Stimulated activated CD4-positive, alpha-beta T cell treated with anti-CD3 and anti-CD28 coated beads, Interleukin-2, amount 100 ng/mL, for 24 hours (primary cell): ENCODE measurements around the gene DCP1B.
"Not testable (repeated sequence)": the region's sequence is repeated elsewhere in the genome, so short reads cannot be mapped to it uniquely, and the experiment has no call there.

ENCODE experiments used
- DNase-seq, 2 donors: peaks; one replicate each; pipeline ENCODE4 v3.0.0-alpha.2; 2020

Gene DCP1B

DNA sequence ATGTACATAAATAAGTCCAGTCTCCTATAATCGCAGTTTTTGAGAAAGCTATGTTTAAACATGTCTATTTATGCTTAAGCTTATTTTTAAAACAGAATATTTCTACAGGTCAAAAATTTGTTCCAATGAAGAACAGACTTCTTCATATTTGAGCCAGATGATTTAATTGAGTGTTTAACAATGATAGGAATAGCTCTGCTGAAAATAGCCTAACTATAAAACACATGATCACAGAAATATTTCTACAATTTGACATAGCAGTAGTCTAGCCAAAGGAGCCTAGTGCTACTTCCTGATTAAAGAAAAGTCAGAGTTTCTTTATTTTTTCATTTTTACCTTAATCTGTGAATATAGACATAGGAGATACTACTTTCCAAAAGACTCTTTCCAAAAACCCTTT, 29.4 kb downstream of the DCP1B start:
- DNase-seq = no peak

DNA sequence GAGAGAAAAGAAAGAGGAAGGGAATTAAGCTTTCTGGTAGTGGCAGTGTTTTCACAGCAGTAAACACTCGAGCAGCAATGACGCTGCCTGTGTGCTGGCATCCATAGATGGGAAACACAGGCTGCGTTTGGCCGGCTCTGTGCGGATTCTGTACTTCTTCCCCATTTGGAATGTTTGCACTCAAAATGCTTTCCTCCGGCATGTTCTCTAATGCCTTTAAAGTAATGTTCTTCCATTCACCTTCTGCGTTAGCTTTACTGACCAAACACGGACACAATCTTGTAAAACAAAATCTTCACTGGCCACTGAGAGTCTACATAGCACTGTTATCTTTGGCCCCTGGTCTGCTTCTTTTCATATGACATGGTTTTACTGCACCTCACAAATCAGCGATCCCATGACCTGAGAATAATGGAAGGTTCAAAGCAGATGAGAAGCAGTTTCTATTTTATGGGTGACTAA, 31.4 kb downstream of the DCP1B start:
- no peak for DNase-seq

DNA sequence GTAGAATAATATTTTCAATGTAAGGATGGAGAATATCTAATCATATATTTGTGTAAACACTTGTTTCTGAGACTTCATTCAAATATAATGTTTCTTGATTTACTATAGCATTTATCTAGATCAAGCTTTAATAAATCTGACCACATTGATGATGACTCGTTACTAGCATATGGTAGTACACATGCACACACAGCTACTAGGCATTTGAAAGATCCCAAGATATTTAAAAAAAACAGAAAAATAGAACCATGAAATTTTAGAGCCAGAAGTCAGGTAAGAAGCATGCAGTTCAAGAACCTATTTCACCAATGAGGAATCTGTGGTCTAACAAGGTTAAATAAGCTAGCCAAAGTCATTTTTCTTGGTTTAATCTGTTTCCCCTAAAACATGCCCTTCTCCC, 32.0 kb downstream of the DCP1B start:
- no peak for DNase-seq

DNA sequence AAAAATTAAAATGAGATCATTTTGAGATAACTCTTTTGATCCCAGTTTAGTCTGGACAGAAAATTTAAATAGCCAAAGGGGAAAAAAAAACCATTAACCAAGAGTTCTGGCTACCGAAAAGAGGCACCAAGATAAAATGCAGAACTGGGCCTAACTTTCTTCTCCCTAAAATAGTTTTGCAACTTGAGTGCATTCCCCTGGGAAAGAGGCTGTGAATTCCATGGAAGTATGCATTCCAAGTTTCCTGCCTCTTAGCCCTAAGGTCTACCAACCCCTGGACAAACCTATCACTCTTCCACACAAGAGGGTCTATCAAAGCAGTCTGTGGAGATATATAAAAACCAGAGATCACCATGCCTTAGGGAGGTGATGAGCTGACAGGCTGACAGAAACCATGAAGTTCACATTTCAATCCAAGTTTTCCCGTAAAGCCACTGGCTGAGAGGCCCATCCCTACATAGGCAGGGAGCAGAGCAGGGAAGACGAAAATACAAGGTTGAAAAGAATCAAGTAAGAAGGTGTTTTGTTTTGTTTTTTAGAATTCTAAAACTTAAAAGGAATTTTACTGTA, 33.8 kb downstream of the DCP1B start:
- no peak for DNase-seq

DNA sequence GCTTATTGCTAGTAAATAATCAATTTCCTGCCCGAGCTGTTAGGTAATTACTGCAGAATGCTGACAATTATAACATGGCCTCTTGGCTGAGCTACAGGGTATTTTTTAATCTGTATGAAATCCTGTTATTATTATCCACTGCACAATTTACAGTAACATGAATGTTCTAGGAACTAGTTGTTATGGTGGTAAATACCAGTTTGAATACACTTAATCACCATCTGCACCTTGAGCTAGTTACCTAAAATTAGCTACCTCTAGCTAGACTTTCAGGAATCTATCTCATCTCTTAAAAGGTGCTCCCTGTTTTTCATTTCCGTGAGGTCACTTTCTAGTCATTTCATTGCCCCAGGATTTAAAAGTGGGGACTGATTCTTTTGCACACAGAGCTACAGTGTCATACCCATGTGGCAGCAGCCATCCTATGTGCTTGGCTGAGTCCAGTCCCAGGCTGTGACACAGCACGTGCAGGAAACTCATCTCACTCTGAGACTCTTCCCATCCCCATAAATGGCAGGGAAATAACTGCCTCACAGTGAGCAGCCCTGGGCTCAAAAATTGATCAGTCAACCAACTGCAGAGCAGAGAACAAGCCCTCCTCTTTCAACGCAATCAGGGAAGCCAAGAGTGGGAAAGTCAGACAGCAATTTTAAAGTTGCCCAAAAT, 37.6 kb downstream of the DCP1B start:
- DNase-seq = no peak

DNA sequence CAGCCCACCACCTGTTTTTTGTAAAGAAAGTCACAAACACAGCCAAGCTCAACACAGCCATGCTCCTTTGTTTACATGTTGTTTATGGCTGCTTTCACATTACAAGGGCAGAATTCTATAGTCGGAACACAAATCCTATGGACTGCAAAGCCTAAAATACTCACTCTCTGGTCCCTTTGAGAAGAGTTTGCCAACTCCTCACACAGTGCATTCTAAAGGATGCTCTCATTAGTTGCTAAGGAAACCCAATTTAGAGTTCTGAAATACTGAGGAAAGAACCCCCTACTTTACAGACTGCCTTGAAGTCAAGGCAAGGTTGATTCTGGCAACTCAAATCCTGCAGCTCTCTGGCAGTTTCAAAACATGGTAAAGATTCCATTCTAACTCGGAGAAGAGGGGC, 38.3 kb downstream of the DCP1B start:
- no peak for DNase-seq

DNA sequence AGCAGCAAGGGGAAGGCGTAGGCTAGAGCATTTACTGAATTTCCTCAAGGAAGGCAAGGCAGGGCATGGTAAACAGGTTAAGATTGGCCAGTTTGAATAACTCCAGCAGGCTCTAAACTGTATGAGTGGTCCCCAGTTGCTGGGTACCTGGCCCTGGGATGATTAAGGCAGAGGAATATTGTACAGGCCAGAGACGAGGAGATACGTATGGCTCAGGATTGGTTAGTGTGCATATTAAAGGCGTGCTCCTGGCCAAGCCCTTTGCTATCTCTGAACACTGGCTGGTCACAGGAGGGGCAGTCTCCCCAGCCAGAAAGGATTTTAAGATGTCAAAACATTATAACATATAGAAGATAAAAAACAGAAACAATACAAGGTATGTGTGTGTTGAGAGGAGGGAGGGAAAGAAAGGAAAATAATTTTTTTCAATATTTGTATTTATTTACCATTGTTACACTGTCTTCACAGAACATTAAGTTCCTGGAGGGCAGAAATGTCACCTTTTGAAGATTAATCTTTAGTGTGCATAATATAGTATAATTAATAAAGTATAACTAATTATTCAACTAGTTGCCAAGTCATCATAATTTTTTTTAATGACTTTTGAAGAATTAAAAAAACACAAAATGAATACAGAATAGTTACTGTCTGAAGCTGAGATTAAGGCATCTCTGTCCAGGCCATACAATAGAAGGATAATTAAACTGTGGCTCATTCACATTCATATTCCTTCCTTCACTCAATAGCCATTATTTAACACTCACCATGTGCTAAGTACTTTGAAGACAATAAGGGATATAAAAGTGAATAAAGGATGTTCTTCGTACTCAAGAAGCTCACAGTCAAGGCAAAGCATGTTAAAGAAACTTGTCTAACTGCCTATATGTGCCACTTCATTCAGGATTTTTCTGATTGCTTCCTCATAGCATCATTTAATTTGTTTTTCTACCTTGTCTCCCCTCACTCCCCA, 41.9 kb downstream of the DCP1B start:
- no peak for DNase-seq

DNA sequence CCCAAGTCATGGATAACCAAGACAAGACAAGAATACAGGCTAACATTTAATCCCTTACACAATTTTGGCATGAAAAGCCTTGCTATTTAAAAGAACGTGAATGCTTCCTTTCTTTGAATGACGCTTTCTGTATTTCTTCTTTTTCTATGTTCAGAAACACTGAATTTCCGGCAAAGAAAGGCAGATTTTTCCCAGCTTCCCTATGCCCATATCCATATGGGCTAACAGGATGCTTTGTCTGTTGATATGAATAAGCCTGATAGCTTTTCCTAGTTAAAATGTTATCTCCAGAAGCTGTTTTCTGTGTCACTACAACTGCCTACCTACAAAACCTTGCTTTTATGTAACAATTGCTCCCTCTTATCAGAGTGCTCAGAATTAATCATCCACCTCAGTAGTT, 47.5 kb downstream of the DCP1B start:
- no peak for DNase-seq

DNA sequence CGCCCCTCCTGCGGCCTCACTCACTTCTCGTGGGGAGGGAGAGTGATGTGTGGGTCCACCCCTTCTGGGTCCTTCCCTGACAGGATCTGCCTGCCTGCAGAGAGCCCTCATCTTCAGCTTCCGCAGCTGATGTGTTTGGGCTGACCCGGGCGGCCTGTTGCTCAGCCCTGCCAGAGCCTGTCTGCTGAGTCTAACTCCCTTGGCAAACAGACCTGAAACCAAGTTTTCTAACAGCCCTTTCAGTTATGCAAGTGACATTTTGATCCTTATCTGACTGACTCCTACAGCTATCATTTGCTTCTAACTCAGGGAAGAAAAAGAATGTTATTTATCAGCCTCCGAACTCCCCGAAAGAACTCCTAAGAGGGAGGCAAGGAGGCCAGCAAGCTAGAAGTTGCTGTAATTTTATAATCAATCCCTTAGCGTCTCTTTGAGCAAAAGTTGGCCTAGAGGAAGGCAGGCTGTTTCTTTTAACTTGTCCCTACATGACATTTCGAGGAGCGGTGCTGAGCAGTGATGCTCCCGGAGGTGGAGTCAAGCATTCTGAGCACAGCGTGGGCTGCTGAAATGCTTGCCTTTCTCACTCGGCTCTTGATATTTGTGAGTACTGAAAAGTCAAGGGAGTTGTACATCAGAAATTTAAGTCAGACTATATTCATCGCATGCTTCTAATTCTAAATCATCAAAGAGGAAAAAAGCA, 54.3 kb downstream of the DCP1B start:
- DNase-seq = no peak

DNA sequence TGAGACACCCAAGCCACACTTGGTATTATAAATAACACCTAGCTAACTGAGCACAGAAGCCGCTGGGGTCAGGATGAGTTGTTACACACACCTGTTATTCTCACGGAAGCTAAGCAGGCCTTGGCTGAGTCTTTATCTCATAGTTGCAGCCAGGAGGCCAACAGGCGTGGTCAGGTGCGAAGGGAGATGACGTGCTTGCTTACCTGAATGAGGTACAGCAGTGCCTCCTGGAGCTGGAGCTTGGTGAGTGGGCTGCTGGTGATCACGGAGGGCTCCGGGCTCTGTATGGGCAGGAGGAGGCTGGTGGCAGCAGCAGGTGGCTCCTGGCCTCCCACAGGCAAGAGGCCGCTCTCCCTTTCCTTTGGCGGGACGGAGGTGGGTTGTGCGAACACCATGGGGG, 55.4 kb downstream of the DCP1B start:
- DNase-seq = no peak

DNA sequence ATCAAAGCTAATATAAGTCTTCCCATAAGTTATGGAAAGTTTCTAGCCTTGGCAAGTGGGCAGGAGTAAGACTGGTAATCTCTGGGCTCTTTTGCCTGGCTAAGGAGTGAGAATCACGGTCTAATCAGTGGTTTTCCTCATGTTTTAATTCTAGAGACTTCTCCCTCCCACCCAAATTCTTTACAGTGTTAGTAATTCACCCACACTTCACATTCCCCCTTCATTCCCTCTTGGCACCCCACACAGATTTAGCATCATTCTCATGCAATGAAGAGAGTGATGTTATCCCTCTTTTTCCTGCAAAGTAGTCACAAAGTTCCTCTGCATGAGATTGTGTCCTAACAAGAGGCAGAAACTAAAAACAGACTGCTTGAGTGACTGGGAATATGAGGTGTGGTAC, 57.2 kb downstream of the DCP1B start:
- DNase-seq = no peak

DNA sequence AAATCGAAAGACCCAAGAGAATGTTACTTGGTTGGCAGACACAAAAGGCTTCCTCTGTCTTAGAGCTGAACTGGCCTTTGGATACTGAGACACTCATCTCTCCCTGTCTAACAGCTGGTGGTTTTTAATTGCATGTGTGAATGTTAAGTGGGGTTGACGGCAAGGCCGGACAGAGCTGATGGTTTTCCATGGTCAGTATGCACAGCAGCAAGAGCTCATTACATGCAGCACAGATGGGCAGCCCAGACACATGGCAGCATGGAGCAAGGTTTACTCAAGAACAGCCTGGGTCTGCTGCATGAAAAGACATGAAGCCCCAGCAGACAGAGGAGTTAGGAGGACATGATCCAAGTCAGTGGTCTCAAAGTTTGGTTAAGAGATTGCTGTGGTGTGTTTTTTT, 58.0 kb downstream of the DCP1B start:
- DNase-seq = no peak

DNA sequence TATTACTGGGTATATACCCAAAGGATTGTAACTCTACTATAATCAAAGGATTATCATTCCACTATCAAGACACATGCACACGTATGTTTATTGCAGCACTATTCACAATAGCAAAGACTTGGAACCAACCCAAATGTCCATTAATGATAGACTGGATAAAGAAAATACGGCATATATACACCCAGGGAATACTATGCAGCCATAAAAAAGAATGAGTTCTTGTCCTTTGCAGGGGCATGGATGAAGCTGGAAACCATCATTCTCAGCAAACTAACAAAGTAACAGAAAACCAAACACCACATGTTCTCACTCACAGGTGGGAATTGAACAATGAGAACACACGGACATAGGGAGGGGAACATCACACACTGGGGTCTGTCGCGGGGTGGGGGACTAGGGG, 58.8 kb downstream of the DCP1B start:
- not testable (repeated sequence) for DNase-seq

DNA sequence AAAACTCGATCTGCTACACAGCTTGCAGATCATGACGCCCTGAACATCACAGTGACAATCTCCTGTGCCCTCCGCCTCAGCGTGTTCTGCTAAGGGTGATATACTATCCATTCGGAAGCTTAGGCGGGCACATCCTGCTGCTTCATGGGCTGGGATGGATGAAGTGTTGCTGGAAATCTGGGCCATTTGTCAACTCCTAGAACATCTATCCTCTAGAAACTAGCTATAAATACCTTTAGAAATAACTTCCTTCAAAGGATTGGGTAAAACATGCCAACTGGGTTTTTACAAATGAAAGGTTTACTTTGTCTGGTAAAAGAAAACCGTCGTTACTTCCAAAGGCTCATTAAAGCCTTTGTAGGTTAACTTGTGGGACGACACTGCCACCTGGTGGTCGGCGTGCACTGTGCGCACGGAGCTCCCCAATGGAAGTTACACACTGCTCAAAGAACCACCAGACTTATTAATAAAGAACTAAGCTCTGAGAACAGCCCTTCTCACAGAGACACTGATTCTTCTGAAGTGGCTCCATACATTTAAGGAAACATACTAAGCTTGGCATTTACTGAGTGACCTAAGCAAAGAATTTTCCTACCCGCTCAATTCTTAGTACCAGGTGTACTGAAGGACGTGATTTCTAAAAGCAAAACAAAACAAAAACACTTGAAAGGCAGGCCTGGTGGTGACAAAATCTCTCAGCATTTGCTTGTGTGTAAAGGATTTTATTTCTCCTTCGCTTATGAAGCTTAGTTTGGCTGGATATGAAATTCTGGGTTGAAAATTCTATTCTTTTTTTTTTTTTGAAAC, 64.3 kb downstream of the DCP1B start:
- peak; percentile 94 to 95 for DNase-seq

DNA sequence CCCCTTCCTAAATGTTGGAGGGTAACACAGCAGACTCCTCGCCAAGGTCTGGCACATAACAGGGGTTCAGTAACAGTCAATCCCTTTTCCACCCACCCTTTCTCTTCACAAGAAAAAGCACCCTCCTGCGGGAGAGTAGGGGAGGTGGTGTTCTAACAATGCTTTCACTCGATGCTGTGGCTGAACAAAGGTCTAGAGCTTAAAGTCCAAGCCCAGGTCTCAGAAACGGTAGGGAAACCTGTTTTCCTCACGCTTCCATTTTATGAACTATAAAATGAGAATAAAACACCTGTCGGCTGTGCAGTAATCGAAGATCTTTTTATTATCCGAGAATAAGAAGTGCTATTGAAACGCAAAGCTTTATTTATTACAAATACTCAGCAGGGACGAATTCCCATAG, 64.9 kb downstream of the DCP1B start:
- no peak for DNase-seq

DNA sequence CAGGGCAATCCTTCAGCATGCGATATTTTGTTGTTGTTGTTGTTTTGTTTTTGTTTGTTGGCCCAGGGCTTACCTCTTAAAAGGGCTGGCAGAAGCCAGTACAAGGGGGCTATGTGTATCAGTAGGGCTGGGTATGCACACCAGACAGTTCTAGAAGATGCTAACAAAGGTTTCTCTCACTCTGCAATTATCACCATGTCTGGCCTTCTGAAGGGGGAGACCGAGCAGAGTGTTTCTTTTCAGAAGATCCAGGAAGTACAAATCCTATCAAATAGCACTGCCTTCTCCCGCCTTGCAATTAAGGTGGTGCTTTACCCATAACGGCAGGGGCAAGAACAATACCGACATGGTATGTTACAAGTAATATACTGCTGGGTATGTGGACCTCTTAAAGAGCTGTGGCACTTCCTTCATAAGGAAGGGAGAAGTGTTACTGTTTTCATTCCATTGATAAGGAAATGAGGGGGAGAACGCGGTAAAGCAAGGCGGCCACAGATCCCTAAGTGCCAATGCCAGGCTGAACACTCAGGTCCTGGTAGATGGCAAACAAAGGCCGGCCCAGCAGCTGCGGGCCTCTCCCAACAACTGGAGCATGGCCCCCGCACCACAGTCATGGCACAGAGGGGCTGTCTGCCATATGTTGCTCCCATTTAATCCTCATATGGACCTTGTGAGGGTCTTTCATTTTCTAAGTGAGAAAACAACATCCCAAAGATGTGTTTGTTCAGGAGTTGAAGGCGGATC, 66.6 kb downstream of the DCP1B start:
- no peak for DNase-seq

DNA sequence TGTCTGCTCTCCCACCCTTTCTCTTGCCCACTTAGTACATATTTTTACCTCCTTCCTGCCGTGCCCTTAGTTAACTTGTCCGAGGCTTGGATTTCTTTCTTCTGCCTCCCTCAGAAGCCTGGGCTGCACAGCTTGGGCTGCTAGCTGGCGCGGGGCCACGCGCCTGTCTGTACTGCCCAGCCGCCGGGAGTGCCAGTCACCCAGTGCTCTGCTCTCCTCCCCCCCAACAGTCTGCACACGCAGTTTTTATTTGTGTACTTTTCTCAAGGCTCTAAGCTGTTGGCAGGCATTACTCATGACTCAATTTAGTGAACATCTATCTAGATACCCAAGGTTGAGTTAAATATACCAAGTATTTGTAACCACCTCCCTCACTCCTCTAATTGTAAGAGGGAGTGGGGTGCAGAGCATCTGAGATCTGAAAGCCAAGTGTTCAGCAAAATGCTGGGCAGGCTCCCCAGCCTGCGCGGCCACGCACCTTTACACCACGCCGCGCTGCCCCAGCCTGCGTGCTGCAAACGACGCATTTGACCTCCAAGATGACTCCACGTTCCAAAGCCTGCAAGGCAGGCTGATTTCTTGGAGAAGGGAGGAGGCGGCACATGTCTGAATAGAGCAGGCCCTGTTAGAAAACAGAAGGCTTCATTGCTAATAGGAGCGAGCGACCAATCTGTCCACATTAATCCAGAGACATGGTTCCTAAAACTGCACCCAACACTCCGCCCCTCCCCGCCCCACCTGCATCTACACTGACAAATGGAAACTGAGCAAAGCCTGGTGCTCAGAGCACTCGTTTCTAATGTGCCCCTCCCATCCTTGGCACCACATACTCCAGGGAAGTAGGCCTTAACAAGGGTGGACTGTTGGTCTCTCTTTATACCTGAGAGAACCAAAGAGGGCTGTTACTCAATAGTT, 67.6 kb downstream of the DCP1B start:
- DNase-seq = no peak

DNA sequence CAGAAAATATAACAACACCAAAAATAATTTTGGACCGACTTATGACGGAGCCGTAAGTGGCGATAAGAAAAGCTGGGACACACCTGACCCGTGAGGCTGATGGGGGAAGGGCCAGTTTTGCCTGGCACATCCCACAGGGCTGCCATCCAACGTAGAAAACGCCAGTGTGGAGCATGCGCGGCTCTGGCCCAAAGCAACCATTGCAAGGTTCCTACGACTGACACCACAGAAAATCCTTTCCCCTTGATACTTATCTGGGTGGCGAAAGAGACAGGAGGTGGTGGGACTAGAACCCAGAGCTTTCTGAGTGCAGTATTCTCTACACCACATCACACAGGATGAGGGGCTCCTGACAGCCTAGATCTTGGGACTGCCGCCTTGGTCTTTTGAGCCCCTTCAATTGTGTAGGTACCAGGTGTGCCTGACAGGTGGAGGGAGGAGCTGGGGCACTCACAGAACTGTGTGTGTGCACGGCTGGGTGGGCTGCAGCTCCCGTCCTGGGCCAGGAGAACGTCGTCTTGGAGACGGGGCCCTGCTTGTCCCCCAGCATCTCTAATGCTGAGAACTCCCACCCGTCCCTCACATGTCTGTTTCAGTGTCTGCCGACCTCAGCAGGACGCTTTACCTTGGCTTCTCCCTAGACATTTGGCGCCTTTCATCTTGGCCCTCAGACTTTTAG, 68.4 kb downstream of the DCP1B start:
- no peak for DNase-seq

DNA sequence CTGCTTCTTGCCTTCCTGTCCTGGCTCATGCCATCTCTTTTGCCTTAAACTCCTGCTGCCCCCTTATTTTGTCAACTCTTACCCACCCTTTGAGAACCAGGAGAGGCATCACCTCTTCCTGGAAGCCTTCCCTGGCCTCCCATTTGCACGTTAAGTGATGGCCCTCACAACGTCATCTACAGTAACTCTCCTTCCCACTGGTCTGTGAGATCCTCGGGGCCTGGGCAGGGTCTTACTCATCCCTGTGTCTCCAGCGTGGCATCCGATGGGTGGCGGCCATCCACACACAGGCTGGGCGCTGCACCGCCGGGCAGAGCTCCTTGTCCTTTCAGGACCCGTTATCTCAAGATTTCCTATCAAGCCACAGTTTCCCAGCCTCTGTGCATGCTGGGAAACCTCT, 69.0 kb downstream of the DCP1B start:
- DNase-seq = no peak

DNA sequence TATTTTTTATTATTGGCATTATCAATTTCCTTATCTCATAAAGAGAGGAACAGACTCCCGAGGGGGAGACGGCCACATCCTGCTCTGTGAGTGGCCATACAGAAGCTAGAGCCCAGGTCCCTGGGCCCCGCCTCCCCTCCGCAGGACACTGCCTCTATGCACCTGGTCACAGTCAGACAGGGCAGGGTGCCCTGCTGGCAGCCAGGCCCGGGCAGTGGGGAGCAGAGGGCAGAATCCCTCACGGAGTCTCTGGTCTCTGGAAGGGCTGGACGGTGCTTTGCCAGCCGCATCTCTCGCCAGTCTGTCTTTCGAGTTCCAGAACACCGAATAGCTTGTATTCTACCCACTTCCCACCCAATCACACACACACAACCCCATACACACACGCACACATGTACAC, 69.4 kb downstream of the DCP1B start:
- no peak for DNase-seq
